HCEC 1CT (cell line): ENCODE data around the gene MTTP.

ENCODE experiments used
- DNase-seq: peaks from one replicate; pipeline ENCODE4 v3.0.0-alpha.2; 2017

MTTP gene

GRCh38 chr4:99642725-99643489 is 68.3 kb downstream of the MTTP start:
- DNase-seq = no peak

DNA sequence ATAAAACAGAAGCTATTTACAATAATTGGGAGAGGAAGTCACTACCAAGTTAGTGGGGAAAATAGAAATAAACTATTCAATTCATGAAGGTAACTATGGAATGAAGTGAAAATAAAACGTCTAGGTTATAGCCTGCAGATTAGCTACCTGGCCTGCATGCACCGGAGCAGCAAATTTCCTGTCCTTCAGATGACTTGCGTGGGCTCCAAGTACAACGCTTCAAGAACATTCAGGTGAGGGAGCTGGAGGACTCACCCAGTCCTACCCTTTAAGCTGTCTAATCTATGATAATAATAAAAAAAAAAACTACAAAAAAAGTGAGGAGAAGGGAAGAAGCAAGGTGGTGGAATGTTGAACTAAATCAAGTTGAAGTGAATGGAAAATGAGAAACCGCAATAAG is 69.8 kb downstream of the MTTP start:
- no peak for DNase-seq

DNA sequence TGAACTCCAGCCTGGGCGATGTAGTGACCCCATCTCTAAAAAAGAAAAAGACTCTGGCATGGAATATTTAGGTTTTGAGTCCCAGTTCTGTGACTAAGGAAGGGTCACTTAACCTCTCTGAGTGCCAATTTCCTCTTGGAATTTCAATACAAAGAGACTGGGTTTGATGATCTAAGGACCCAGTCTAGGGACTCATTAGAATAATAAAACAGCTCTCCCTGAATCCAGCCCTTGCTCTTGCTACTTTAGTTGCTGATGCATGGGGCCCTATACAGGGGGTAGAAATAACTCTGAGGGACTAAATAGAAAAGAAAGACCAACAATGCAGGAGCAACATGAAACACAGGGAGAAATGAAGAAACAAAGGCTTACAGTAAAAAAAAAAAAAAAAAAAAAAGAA is 70.4 kb downstream of the MTTP start:
- DNase-seq = no peak

DNA sequence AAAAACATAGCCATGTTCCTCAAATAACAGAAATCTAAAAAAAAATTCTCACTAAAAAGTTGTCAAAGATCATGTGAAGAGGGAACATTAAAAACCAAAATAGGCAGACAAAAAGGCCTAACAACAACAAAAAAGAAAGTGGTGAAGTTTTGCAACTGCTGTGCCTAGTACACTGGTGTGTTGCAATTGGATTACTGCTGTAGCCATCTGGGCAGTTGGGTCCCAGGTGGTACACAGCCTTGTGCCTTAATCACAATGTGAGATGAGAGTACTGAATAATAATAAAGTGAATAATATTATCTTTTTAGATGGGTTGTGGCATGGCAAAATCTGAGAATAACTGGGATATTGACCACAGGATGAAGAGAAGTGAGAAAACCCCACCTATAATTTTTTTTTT is 71.0 kb downstream of the MTTP start:
- DNase-seq = no peak

- no peak for DNase-seq
These were observed 72.4 kb downstream of the MTTP start for GRCh38 chr4:99647071-99647470.

DNA sequence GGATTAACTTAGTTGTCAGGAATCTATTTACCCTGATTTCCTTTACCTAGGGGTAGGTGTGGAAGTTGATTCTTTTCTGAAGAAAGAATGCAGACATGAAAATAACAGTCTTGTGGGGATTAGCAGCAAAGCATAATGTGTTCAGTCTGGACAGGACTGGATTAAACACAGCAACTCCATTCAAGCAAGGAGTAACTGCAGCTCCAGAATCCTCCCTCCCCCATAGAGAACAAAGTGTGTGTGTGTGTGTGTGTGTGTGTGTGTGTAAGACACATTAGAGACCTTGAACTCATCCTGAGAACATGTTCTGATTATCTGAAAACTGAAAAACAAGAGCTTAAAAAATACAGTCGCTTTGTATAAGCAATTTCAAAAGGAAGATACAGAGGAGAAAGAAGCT is 73.7 kb downstream of the MTTP start:
- DNase-seq = no peak

DNA sequence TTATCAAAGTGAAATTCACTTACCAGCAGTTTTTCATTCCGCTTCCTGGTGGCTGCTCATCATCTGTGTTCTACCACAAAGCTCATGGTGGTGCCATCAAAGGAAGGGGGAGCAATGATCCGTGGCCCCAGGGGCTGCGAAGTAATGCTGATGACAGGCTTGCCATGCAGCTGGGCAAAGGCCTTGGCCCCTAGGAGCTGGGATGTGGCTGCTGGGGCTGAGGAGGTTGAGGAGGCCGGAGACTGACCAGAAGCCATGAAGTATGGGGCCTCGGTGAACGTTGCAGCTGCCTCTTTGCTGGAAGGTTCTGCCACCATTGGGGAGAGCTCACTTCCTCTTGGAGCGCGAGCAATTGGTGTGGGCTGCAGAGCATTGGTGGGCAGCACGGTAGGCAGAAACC is 74.6 kb downstream of the MTTP start:
- no peak for DNase-seq

DNA sequence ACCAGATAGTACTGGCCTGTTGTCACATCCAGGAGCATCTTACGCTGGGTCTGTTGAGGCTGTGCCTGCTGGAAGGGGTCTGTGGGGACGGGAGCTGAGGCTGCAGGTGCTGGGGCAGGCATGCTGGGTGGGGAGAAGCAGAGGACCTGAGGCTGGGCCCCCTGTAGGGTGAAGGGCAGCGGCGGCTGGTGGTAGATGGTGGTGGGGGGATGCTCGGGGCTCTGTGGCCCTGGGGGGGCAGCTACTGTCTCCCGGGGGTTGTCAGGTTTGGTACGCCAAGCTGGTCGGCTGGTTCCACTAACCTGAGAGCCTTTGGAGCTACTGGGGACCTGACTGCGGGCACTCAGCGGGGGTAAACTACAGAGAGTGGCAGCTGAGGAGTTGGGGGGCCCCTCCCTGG is 75.2 kb downstream of the MTTP start:
- DNase-seq = no peak

DNA sequence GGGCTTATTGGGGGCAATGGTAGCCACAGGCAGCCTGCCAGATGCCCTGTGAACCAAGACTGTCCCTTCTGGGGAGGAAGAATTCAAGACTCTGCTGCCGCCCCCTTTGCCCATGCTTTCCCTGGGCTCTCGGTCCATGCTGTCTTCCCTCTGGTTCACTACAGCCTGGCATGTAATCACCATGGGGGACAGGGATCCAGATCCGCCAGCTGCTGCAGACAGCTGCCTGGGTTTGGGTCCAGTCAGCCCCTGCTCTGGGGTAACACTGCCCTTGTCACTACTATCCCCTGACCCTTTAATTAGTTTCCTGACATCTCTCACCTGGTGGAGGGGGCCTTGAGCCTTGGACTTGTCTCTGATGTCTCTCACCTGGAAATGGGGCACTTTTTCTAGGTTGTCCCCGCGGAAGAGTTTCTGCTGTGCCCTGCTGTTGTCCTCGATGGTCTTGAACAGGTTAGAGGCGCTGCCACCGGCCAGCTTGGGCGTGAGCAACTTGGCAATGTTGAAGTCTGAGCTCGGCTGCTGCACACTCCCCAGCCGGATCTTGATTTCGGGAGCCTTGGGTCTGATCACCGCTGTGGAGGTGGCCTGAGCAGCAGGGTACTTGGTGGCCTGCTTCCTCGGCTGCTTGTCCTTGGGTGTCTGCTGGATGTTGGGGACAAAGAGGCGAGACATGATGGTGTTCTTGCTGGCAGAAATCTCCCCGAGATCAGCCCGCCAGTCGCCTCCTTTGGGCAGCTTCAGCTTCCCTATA is 76.6 kb downstream of the MTTP start:
- DNase-seq = no peak

- DNase-seq = no peak
These were observed 77.3 kb downstream of the MTTP start for GRCh38 chr4:99651811-99652485.

DNA sequence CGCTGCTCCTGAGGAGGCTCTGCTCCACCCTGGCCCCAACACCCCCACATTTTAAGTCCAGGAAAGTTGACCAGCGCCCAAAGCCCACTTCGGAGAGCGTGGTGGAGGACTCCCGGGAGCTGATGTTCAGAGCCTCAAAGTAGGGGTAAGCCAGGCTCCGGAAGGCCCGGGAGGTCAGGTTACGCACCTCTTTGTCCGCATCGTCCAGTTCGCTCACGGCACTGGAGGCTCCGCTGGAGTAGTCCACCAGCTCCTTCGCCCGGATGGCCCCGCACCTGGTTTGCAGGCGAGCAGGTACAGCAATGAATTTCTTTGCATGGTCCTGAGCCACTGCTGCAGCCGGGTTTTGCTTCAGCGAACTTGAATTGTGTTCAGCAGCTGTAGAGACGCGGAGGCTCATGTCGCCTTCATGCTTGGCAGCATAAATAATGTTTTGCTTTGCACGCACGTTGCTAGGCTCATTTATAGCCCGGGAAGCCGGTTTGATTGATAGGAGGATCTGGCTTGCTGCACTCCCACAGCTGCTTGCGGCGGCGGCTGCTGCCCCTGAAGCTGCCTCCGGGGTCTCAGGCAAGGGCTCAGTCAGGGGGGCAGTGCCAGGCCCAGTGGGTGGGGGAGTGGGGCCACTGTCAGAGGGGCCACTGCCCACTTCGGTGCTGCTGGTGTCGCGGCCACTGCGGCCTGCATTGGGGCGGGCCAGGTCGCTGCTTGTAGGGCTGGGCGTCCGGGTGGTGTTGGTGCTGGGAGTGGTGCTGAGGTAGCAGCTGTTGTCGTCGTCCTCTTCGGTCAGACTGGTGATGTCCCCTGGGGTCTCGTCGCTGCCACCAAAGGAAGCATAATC is 78.2 kb downstream of the MTTP start:
- DNase-seq = no peak

- DNase-seq = no peak
These were observed 79.3 kb downstream of the MTTP start for GRCh38 chr4:99653916-99654315.

DNA sequence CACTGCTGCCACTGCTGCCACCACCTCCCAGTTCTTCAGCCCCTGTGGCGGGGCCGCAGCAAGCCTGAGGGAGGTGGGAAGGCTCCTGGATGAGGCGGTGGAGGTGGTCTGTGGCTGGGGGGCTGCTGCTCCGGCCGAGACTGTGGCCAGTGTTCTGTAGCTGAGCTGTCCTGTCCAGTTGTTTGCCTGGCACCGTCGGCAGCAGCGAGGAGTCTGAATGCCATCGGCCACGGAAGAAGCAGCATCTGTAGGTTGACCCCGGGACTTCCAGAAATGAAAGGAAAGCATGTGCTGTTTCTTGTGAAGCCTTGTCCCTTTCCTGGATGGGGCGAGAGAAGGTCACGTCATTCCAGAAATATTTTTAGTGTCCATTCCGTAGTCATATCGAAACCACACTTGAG is 79.7 kb downstream of the MTTP start:
- DNase-seq = no peak

- DNase-seq = no peak
These were observed 80.9 kb downstream of the MTTP start for GRCh38 chr4:99655308-99656081.

- DNase-seq = no peak
These were observed 83.2 kb downstream of the MTTP start, which contains the start of gene C4orf54 for GRCh38 chr4:99657798-99658197. Gene C4orf54, minus strand, starts transcription at chr4:99657828. Its CDS starts 3,180 bp downstream, at chr4:99654648.

DNA sequence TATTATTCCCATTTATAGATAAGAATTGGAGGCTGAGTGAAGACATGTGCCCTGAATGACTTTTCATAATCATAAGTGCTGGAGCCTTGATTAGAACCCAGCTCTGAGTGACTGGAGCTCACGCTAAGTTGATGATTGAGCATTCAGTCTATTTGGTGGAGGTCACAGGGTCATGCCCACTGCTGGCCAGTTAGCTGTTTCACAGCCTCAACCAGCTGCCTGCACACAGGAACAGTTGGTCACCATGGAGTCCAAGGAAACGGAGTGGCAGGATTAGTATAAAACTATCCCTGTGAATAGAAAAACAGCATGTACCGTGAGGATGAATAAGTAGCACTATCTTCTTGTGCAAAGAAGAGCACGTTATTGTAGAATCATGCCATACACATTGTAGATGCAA is 84.0 kb downstream of the MTTP start:
- no peak for DNase-seq

DNA sequence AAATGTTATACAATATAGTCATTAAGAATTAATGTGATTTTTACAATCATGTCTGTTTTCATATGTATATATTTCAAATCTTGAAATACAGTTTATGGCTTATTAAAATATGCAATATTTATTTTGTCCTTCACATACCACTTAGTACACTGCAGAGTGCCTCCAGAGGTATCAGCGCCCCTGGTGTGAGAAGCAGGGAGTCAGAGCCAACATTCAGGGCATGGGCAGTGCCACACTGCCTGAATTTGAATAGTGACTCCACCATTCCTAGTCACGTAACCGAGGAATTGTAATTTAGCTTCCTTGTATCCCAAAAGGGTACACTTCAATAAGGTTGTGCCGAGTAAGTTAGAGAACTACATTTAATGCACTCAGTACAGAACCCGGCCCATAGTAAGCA is 87.3 kb downstream of the MTTP start:
- DNase-seq = no peak

DNA sequence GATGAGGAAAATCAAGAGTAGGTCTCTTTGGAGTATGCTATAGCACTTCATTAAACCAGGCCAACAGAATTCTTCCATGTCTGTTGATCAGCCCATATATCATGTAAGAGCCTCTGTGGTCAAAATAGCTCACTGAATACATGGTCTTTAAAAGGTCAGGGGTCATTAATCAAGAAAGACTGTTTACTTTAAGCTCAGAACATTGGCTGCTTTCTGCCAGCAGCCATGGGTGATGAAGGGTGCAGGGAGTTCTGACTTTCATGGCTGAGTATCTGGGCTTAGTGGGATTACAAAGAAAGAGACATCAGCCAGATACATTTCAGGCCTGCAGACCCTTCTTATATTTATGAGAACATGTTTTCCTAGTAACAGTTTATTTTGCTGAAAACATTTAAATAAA is 90.1 kb downstream of the MTTP start:
- no peak for DNase-seq

DNA sequence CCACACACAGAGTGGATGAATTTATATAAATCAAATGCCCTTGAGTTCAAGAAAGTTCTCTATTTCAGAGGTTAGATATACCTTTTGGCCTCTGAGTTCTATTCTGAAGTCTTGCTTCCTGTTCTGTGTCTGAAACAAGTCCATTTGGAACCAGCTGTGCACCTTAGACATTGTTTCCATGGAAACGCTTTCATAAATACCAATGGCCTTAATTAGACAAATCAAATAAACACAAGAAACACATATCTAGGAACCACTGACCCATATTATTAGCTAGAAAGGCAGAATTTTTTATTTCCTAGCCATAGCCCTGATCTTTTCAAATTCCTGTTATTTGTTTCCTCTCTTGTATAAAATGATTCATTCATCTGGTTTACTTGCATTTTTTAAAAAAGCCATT is 91.4 kb downstream of the MTTP start:
- DNase-seq = no peak

DNA sequence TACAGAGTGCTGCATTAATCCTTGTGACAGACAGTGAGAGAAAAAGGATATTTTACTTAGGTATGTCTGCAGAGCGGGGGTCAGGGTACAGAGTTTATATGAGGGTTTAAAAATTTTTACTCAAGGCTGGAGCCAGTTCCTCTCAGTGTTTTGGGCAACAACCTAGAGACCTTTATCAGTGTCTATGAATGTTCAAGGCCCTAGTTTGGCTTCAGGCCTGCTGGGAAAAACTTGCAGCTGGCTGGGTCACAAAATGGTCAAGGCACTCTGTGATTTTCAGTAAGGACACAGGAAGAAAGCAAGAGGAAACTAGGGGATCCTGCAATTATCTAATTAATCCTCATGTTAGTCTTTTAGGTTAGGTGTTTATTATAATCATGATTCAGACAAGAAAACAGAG is 93.8 kb downstream of the MTTP start:
- no peak for DNase-seq

DNA sequence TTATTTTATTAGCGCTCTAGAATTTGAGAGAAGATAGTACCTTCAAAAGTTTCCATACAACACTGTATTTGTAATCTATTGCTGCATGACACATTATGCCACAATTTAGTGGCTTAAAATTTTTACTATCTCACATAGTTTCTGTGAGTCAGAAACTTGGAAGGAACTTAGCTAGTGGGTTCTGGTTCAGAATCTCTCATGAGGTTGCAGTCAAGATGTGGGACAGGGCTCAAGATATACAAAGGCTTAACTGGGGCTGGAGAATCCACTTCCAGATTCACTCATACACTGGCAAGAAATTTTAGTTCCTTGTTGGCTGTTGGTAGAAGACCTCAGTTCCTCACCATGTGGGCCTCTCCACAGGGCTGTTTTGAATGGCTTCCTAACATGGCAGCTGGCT is 94.5 kb downstream of the MTTP start:
- no peak for DNase-seq

GRCh38 chr4:99670409-99671073 is 95.9 kb downstream of the MTTP start:
- DNase-seq = no peak
